ENCODE data around the gene SHISAL1.

Gene SHISAL1

DNA sequence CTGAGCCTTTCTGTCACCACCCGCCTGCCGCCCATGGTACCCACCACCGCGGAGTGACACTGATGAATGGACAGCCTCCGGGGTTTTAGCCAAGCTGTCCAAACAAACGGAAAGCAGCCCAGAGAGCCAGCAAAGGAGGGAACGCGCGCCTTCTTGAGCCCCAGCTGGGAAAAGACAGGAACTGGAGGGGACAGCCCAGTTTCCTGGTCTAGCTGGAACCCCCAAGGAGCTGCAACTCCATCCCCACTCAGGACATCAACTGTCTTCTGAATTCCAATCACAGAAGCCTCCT, 33.7 kb downstream of the SHISAL1 start:
- no peaks in the 10 kb centered on the region for H3K27me3 ChIP-seq (ENCODE audit: control insufficient read depth, insufficient read depth, low read length)
- no peak overlapping the region for H3K4me3 ChIP-seq (ENCODE audit: low read depth, low read length)

DNA sequence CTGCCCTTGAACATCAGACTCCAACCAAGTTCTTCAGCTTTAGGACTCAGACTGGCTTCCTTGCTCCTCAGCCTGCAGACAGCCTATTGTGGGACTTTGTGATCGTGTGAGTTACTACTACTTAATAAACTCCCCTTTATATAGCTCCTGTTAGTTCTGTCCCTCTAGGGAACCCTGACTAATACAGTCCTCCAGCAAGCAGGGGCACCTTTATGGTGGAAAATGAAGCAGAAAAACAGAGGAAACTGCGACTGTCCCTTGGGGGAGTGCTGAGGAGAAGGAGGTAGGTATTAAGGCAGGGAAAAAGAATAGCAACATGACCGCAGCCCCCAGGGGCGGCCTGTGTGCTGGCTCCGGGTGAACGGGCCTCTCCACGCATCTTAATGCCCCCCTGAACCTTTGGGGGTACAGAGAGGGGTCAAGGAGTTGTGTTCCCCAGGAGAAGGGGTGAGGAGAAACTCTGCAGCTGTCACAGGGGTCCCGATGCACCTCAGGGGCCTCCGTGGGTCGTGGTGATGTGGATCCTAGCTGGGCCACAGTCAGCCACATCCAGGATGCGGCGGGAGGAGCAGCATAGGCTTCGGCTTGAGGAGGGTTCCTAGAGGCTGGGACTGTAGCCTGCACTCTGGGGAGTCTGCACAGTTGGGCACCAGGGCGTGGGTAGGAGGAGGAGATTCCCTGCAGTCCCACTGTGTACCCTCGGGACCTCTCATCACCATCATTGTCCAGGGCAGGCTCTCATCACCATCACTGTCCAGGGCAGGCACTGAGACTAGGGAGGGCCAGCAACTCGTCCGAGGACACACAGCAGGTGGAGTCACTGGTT, 34.3 kb downstream of the SHISAL1 start:
- no peaks in the 10 kb centered on the region for H3K9me3 ChIP-seq (ENCODE audit: control insufficient read depth, insufficient read depth, low read length)
- H3K4me3 ChIP-seq (ENCODE audit: low read depth, low read length): no peak overlapping the region
- H3K27me3 ChIP-seq (ENCODE audit: control insufficient read depth, insufficient read depth, low read length): no peaks in the 10 kb centered on the region
- no peaks in the 10 kb centered on the region for H3K36me3 ChIP-seq (ENCODE audit: control insufficient read depth, insufficient read depth, low read length)
- peaks cover 2% of the 10 kb centered on the region for H3K4me1 ChIP-seq (ENCODE audit: control insufficient read depth, insufficient read depth, low read length)
- H3K9ac ChIP-seq (ENCODE audit: low read depth, low read length): no peak overlapping the region

More for the DNA sequence above, 33.7 kb downstream of the SHISAL1 start:
- H3K4me1 ChIP-seq (ENCODE audit: control insufficient read depth, insufficient read depth, low read length): peaks cover 2% of the 10 kb centered on the region
- no peak overlapping the region for H3K9ac ChIP-seq (ENCODE audit: low read depth, low read length)
- H3K36me3 ChIP-seq (ENCODE audit: control insufficient read depth, insufficient read depth, low read length): no peaks in the 10 kb centered on the region
- no peaks in the 10 kb centered on the region for H3K9me3 ChIP-seq (ENCODE audit: control insufficient read depth, insufficient read depth, low read length)

DNA sequence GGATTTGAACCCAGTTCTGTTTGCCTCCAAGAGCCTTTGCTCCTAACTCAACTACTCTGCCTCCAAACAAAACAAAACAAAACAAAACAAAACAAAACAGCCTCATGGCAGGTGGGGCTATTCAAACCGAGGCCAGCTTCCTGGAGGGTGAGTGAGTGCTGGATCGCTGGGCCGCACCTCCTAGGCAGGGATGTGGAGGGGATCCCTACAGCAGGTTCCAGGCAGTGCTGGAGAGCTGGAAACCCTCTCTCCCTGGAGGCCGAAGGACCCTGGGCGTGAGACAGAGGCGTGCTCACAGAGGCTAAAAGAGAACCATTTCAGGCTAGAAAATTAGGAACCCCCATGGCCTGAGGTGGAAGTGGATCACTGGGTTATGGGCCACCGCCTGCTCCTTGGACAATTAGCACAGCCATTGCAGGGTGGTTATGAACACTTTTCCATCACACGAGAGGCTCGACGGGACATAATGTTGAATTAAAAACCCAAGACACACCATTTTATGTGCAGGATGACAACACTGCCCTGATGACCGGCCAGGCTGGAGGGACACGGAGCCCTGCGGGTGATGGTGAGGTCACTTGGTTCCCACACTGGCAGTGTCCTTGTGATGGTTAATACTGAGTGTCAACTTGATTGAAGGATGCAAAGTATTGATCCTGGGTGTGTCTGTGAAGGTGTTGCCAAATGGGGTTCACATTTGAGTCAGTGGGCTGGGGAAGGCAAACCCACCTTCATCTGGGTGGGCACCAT, 35.2 kb downstream of the SHISAL1 start:
- H3K9ac ChIP-seq (ENCODE audit: low read depth, low read length): no peak overlapping the region
- no peak overlapping the region for H3K4me3 ChIP-seq (ENCODE audit: low read depth, low read length)
- no peaks in the 10 kb centered on the region for H3K27me3 ChIP-seq (ENCODE audit: control insufficient read depth, insufficient read depth, low read length)
- no peaks in the 10 kb centered on the region for H3K9me3 ChIP-seq (ENCODE audit: control insufficient read depth, insufficient read depth, low read length)
- peaks cover 2% of the 10 kb centered on the region for H3K4me1 ChIP-seq (ENCODE audit: control insufficient read depth, insufficient read depth, low read length)
- no peaks in the 10 kb centered on the region for H3K36me3 ChIP-seq (ENCODE audit: control insufficient read depth, insufficient read depth, low read length)

DNA sequence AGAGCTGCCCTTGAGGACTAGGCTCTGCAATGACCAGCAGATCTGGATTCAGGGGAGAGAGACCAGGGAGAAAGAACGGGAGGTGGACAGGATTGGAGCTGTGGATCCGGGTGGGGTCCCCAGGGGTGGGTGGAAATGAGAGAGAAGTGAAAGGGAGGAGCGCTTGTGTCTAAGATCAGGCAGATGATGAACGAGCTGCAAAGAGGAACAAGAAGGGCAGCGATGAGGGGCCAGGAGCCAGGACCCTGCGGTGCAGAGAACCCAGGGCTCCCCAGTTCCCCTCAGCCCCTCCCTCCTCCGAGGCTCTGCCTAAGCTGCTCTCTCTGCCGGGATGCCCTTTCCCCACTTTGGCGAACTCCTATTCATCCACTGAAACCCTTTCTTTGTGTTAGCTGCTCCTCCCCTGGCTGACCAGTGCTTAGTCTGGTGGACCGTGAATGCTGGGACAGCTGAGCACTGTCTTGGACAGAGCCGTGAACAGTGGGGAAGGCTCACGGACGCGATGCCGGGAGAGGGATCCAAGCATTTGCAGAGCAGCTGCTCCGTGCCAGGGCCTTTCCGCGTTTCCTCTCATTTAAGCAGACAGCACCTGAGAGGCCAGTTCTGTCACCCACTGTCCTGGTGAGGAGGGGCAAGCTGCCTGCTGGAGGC, 35.9 kb downstream of the SHISAL1 start:
- Histone ChIP-seq H3K36me3 (ENCODE audit: control insufficient read depth, insufficient read depth, low read length) (no peaks in the 10 kb centered on the region), H3K9me3 (ENCODE audit: control insufficient read depth, insufficient read depth, low read length) (no peaks in the 10 kb centered on the region), H3K4me1 (ENCODE audit: control insufficient read depth, insufficient read depth, low read length) (peaks cover 2% of the 10 kb centered on the region), H3K9ac (ENCODE audit: low read depth, low read length) (no peak overlapping the region), H3K27me3 (ENCODE audit: control insufficient read depth, insufficient read depth, low read length) (no peaks in the 10 kb centered on the region), H3K4me3 (ENCODE audit: low read depth, low read length) (no peak overlapping the region)

DNA sequence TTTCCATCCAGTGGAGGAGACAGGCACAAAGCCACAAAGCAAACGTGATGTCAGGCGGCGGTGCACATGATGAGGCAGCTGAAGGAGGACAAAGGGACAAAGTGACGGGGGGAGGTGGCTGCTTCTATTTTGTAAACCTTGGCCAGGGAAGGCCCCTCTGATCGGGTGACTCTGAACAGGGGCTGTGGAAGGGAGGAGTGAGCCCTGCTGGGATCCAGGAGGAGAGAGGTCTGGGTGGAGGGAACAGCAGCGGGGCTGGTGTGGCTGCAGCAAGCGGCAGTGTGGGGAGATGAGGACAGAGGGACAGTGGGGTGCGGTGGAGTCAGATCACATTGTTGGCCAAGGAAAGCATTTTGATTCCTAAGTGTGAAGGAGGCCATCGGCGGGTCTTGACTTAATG, 36.7 kb downstream of the SHISAL1 start:
- H3K27me3 ChIP-seq (ENCODE audit: control insufficient read depth, insufficient read depth, low read length): no peaks in the 10 kb centered on the region
- H3K9ac ChIP-seq (ENCODE audit: low read depth, low read length): no peak overlapping the region
- no peak overlapping the region for H3K4me3 ChIP-seq (ENCODE audit: low read depth, low read length)
- H3K4me1 ChIP-seq (ENCODE audit: control insufficient read depth, insufficient read depth, low read length): peaks cover 2% of the 10 kb centered on the region
- no peaks in the 10 kb centered on the region for H3K9me3 ChIP-seq (ENCODE audit: control insufficient read depth, insufficient read depth, low read length)
- no peaks in the 10 kb centered on the region for H3K36me3 ChIP-seq (ENCODE audit: control insufficient read depth, insufficient read depth, low read length)

DNA sequence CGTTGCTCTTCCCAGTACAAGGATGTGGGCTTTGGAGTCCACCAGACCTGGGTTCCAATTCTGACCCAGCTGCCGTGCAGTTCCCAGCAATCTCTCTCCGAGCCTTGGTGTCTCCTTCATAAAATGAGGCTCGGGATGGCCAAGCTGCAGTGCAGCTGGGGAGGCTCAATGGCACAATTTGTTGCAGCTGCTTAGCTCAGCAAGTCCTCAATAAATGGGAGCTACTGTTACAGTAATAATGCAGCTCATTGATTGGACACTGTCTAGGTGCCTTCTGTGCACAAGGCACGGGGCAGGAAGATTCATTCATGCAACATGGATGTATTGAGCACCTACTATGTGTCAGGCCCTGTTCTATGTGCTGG, 37.1 kb downstream of the SHISAL1 start:
- Histone ChIP-seq H3K9ac (ENCODE audit: low read depth, low read length) (no peak overlapping the region), H3K9me3 (ENCODE audit: control insufficient read depth, insufficient read depth, low read length) (no peaks in the 10 kb centered on the region), H3K36me3 (ENCODE audit: control insufficient read depth, insufficient read depth, low read length) (no peaks in the 10 kb centered on the region), H3K4me3 (ENCODE audit: low read depth, low read length) (no peak overlapping the region), H3K4me1 (ENCODE audit: control insufficient read depth, insufficient read depth, low read length) (peaks cover 2% of the 10 kb centered on the region), H3K27me3 (ENCODE audit: control insufficient read depth, insufficient read depth, low read length) (no peaks in the 10 kb centered on the region)

DNA sequence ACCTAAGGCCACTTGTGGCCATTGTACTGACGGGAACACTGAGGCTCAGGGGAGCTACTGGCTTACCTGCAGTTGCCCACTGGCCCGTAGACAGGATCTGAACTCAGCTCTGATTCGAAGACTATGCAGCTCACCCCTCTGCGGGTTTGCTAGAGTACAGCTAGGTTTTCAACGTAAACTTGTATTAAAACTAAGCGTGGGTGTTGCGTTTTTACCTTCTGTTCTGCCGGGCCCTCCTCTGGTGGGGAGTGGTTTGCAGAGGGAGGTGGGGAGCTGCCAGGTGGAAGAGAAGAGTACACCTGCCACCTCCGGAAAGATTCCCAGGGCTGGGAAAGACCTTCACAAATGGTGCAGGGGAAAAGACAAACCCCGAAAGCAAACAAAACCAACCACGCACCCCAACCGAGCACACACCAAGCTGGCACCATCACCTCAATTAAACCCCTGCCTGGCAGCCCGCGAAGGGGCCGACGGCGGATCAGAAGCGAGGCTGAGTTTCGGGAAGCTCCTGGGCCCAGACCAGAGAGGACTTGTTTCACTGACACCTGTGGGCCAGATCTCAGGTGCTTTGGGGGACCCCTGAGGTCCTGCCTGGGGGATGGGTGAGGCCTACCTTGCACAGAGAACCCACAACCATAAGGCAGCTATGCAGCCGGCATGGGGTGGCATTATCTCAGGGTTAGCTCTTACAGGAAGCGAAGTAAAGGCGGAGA, 37.7 kb downstream of the SHISAL1 start:
- no peaks in the 10 kb centered on the region for H3K36me3 ChIP-seq (ENCODE audit: control insufficient read depth, insufficient read depth, low read length)
- H3K9ac ChIP-seq (ENCODE audit: low read depth, low read length): no peak overlapping the region
- H3K4me3 ChIP-seq (ENCODE audit: low read depth, low read length): no peak overlapping the region
- H3K9me3 ChIP-seq (ENCODE audit: control insufficient read depth, insufficient read depth, low read length): no peaks in the 10 kb centered on the region
- H3K4me1 ChIP-seq (ENCODE audit: control insufficient read depth, insufficient read depth, low read length): peaks cover 1% of the 10 kb centered on the region
- no peaks in the 10 kb centered on the region for H3K27me3 ChIP-seq (ENCODE audit: control insufficient read depth, insufficient read depth, low read length)

DNA sequence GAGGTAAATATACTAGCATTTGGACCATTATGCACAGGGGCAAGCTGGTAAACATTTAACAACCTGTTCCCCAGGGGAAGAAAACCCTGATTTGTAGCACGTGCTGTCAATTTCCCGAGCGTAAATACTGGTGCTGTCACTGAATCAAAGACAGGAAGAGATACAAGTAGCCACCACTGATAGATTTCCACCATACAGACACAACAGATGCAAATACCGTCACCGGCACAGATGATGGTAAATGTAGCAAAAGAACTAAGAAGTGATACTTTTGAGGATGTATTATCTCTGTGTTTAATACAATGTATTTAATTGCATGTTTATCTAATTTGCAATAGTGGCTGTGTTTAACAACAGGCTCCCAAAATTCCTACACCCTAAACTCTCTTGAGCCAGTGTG, 39.6 kb downstream of the SHISAL1 start:
- no peak overlapping the region for H3K9ac ChIP-seq (ENCODE audit: low read depth, low read length)
- no peaks in the 10 kb centered on the region for H3K36me3 ChIP-seq (ENCODE audit: control insufficient read depth, insufficient read depth, low read length)
- H3K4me3 ChIP-seq (ENCODE audit: low read depth, low read length): no peak overlapping the region
- H3K9me3 ChIP-seq (ENCODE audit: control insufficient read depth, insufficient read depth, low read length): no peaks in the 10 kb centered on the region
- H3K4me1 ChIP-seq (ENCODE audit: control insufficient read depth, insufficient read depth, low read length): no peaks in the 10 kb centered on the region
- no peaks in the 10 kb centered on the region for H3K27me3 ChIP-seq (ENCODE audit: control insufficient read depth, insufficient read depth, low read length)

DNA sequence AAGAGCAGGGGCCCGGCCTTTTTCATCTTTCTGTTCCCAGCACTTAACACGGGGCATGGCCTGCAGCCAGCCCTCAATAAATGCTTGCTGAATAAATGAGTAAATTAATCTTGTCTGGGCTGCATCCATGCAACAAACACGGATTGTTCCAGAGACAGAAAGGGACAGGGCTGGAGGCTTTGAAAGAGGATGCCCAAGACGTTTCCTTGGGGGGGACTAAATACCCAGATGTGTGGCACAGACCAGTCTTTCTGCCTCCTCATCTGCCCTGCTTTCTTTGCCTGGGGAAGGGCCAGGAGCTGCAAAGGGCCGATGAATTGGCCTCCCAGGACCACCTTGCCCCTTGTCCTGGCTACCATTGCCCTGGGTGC, 40.4 kb downstream of the SHISAL1 start:
- H3K4me1 ChIP-seq (ENCODE audit: control insufficient read depth, insufficient read depth, low read length): no peaks in the 10 kb centered on the region
- no peaks in the 10 kb centered on the region for H3K27me3 ChIP-seq (ENCODE audit: control insufficient read depth, insufficient read depth, low read length)
- H3K9ac ChIP-seq (ENCODE audit: low read depth, low read length): no peak overlapping the region
- H3K9me3 ChIP-seq (ENCODE audit: control insufficient read depth, insufficient read depth, low read length): no peaks in the 10 kb centered on the region
- H3K36me3 ChIP-seq (ENCODE audit: control insufficient read depth, insufficient read depth, low read length): no peaks in the 10 kb centered on the region
- H3K4me3 ChIP-seq (ENCODE audit: low read depth, low read length): no peak overlapping the region

DNA sequence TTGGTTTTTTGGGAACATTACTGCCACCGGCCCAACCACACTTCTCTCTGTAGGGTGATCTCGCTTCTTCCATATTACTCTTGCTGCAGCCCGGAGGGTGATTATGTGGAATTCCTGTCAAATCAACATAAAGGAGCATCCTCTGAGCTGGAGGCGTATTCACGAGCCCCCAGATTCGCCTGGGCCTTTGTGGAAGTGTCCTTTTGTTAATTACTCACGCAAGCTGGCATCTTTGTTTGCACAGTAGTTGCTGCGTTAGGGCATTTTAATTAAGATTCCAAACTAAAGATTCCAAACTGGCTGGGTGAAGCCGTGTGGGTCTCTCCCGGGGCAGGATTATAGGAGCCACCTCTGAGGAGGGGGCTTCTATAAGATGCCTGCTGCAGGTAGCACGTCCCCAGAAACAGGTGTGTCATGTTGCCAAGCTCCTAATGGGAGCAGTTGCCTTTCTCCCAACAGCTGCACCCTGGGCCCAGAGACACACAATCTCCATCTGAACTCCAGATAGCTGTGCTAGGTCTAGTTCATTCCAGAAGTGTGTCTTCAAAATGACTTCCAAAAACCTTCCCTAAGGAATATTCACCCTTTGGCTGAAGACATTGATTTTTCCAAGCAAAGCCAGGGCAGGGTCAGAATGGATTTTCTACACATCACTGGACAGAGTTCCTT, 40.9 kb downstream of the SHISAL1 start:
- H3K4me3 ChIP-seq (ENCODE audit: low read depth, low read length): no peak overlapping the region
- no peaks in the 10 kb centered on the region for H3K9me3 ChIP-seq (ENCODE audit: control insufficient read depth, insufficient read depth, low read length)
- no peaks in the 10 kb centered on the region for H3K4me1 ChIP-seq (ENCODE audit: control insufficient read depth, insufficient read depth, low read length)
- H3K27me3 ChIP-seq (ENCODE audit: control insufficient read depth, insufficient read depth, low read length): no peaks in the 10 kb centered on the region
- no peak overlapping the region for H3K9ac ChIP-seq (ENCODE audit: low read depth, low read length)
- H3K36me3 ChIP-seq (ENCODE audit: control insufficient read depth, insufficient read depth, low read length): no peaks in the 10 kb centered on the region

DNA sequence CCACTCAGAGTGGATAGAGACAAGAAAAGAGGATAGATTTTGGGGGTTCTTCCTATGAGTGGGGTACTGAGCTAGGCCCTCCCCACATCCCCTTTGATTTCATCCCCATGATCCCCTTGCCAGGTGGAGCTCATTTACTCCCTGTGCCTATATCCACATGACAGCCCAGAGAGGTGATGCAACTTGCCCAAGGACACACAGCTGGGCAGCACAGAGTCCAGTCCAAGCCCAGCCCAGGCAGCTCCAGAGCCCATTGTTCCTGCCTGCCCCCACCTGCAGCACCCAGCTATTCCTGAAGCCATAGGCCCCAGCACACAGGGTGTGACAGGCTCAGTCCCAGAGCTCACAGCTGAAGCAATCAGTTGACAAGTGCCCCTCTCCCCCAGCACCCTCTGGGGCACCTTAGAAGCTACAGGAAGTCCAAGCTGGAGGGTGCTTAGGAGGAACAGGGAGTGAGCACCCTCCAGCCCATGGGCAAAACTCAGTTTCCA, 41.7 kb downstream of the SHISAL1 start:
- H3K9ac ChIP-seq (ENCODE audit: low read depth, low read length): no peak overlapping the region
- no peaks in the 10 kb centered on the region for H3K27me3 ChIP-seq (ENCODE audit: control insufficient read depth, insufficient read depth, low read length)
- no peaks in the 10 kb centered on the region for H3K9me3 ChIP-seq (ENCODE audit: control insufficient read depth, insufficient read depth, low read length)
- H3K36me3 ChIP-seq (ENCODE audit: control insufficient read depth, insufficient read depth, low read length): no peaks in the 10 kb centered on the region
- H3K4me1 ChIP-seq (ENCODE audit: control insufficient read depth, insufficient read depth, low read length): no peaks in the 10 kb centered on the region
- H3K4me3 ChIP-seq (ENCODE audit: low read depth, low read length): no peak overlapping the region
